GM13977 (cell line): ENCODE data around the gene COP1.
A peak's percentile ranks its signal among the peaks of the same experiment; 100 is the strongest.
"Not testable (repeated sequence)": the region's sequence is repeated elsewhere in the genome, so short reads cannot be mapped to it uniquely, and the experiment has no call there.

ENCODE experiments used
- DNase-seq: peaks from one replicate; pipeline ENCODE4 v3.0.0; 2012; ENCODE audit warnings: low spot score
- CTCF ChIP-seq: IDR thresholded peaks from 2 replicates; pipeline ENCODE4 v1.5.1; 2012; ENCODE audit warnings: mild to moderate bottlenecking, control low read depth; ENCODE audit not compliant: insufficient read depth; ENCODE audit errors: extremely low read depth, missing control alignments
- in situ Hi-C: fragments of 300-500 bp; cut with MboI; formaldehyde crosslinking; loops from one replicate; pipeline ENCODE4 v1.12.0; 2022; ENCODE audit warnings: low sequenced_read_pairs, low pct_unique_long_range_greater_than_20kb, mixed read lengths, inconsistent platforms; ENCODE audit not compliant: unreplicated experiment

The COP1 gene

GRCh38 chr1:176211396-176212165 lies 4.5 kb upstream of the COP1 start:
- in situ Hi-C loops, result no loop called here
- DNase-seq, result no peak
- TF ChIP-seq CTCF, result no peak

GRCh38 chr1:176208034-176208433 lies 948 bp upstream of the COP1 start:
- DNase-seq, result no peak

GRCh38 chr1:176206006-176206960 lies 803 bp downstream of the COP1 start:
- no peak for TF ChIP-seq CTCF
- DNase-seq, result peak; percentile 16
- in situ Hi-C loops, result no loop called here

More at GRCh38 chr1:176208034-176208433, 948 bp upstream of the COP1 start:
- in situ Hi-C loops, result no loop called here
- TF ChIP-seq CTCF, result no peak

- peak; percentile 31 for DNase-seq
- in situ Hi-C loops, result no loop called here
- TF ChIP-seq CTCF, result no peak
Observed at GRCh38 chr1:176205332-176205914, 1.7 kb downstream of the COP1 start.

GRCh38 chr1:176204655-176205054 lies 2.4 kb downstream of the COP1 start:
- in situ Hi-C loops, DNase-seq: not testable (repeated sequence)

GRCh38 chr1:176203735-176204134 lies 3.4 kb downstream of the COP1 start:
- in situ Hi-C loops, result no loop called here
- no peak for TF ChIP-seq CTCF
- DNase-seq, result no peak
